K562 (cell line): ENCODE measurements around the gene CPED1. TPM values are rescaled to one million over a fixed set of nuclear protein-coding genes. Genes with fewer than 3 reads are reported as not detected.

Source experiments
- BRCA1 ChIP-seq, 2 experiments: fragments of 450-650 bp in 1 of 2; sonication (generic) in 1 of 2; formaldehyde crosslinking in 1 of 2; IDR thresholded peaks; 2 replicates each; pipeline versions ENCODE4 v1.5.0 to v1.6.1; 2017 to 2020; ENCODE audit warnings: mild to moderate bottlenecking in 1 of 2, missing genetic modification reagents in 1 of 2
- FOS ChIP-seq: IDR thresholded peaks from 3 replicates; pipeline ENCODE4 v1.6.1; 2011; ENCODE audit not compliant: insufficient read length; ENCODE audit errors: extremely low read depth
- JUNB ChIP-seq: fragments of 450-650 bp; formaldehyde crosslinking; conservative IDR thresholded peaks from 2 replicates; pipeline ENCODE4 v1.4.0; 2020; ENCODE audit warnings: mild to moderate bottlenecking
- MED1 ChIP-seq: sonication (generic); formaldehyde crosslinking; IDR thresholded peaks from 2 replicates; pipeline ENCODE4 v1.8.1; 2023; ENCODE audit warnings: missing genetic modification reagents, borderline replicate concordance
- NCOA2 ChIP-seq, 2 experiments: fragments of 450-650 bp; IDR thresholded peaks; 2 replicates each; pipeline ENCODE4 v1.6.1; 2018; ENCODE audit warnings: mild to moderate bottlenecking in 2 of 2, moderate library complexity in 1 of 2; ENCODE audit not compliant: partially characterized antibody in 2 of 2
- POLR2G ChIP-seq: fragments of 200-400 bp; formaldehyde crosslinking; IDR thresholded peaks from 2 replicates; pipeline ENCODE4 v1.6.1; 2017; ENCODE audit warnings: low read depth, mild to moderate bottlenecking, antibody characterized with exemption, low read length, moderate library complexity
- SP1 ChIP-seq: sonication (generic); formaldehyde crosslinking; IDR thresholded peaks from 2 replicates; pipeline ENCODE4 v1.8.1; 2022; ENCODE audit warnings: mild to moderate bottlenecking, missing genetic modification reagents
- THRA ChIP-seq: fragments of 450-650 bp; IDR thresholded peaks from 2 replicates; pipeline ENCODE4 v1.6.1; 2017; ENCODE audit warnings: mild to moderate bottlenecking, moderate library complexity
- ZKSCAN1 ChIP-seq: fragments of 150-350 bp; IDR thresholded peaks from 2 replicates; pipeline ENCODE4 v1.6.1; 2016; ENCODE audit warnings: low read depth, low read length
- ZNF280B ChIP-seq: fragments of 250-450 bp; sonication (Bioruptor Pico); IDR thresholded peaks from 2 replicates; pipeline ENCODE4 v1.5.1; 2021; ENCODE audit warnings: mild to moderate bottlenecking
- polyA plus RNA-seq, 8 experiments: library from polyadenylated mRNA; depleted of rRNA in 4 of 8; stranded (reverse) in 5 of 8; unstranded in 3 of 8; fragments of >200 nt; fragmentation: Nextera tagmentation in 2 of 8; fragmentation: Illumina TruSeq in 1 of 8; extraction: Ambion mirVana in 2 of 8; extraction: Trizol in 1 of 8; gene quantifications; 2 replicates each; pipeline versions ENCODE4 v1.2.1 to v1.2.3, GENCODE V29; 2011 to 2014; ENCODE audit warnings: inconsistent platforms in 1 of 8, missing spikeins in 1 of 8
- total RNA-seq, 7 experiments: library from RNA; depleted of rRNA in 6 of 7; stranded (reverse); fragments of >200 nt in 6 of 7; fragmentation: Illumina TruSeq in 2 of 7; extraction: Trizol in 2 of 7; gene quantifications; 2 replicates each; pipeline versions ENCODE4 v1.2.1 to v1.2.3, GENCODE V29; 2011 to 2021; ENCODE audit warnings: low replicate concordance in 1 of 7
- TF ChIP-seq, protein P1 (sequence below): fragments of 250-450 bp; sonication (Bioruptor Pico); IDR thresholded peaks from 2 replicates; pipeline ENCODE4 v1.5.0; 2021; ENCODE audit warnings: mild to moderate bottlenecking, moderate library complexity
- TF ChIP-seq, protein P2 (sequence below): fragments of 250-450 bp; sonication (Bioruptor Pico); IDR thresholded peaks from 2 replicates; pipeline ENCODE4 v1.5.0; 2021; ENCODE audit warnings: mild to moderate bottlenecking, borderline replicate concordance
- TF ChIP-seq, protein P3 (sequence below): fragments of 250-450 bp; sonication (Bioruptor Pico); IDR thresholded peaks from 2 replicates; pipeline ENCODE4 v1.9.0; 2021; ENCODE audit warnings: mild to moderate bottlenecking

Gene CPED1
- total and polyA plus RNA-seq, 9 of the 15 experiments (the other 6 are each of a cell fraction or from before 2014, with no cell fraction given), result 195 to 393 (median 290) TPM

DNA sequence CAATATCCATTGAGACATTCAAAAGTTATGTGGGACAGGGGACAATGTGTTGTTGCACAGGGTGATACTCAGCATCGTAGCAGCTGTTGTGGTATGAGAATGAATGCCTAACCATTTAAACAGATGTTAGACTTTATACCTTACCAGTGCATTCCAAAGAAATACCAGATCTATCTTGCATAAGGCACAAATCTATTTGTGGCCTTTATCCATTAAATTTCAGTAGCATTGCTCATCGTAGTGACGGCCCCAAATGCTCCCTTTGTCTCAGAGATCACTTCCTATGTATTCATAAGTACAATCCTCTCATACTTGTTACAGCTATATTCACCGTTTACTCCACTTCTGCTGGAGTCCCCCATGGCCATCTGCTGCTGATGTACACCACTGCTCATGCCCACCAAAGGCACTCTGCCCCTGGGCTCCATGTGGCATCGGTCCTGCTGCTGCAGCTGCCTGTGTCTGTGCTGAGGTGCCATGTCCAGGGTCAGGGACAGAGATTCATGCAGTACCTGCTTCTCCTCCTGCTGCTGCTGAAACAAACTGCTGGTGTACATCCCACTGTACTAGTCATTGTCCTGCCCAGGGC, 96.3 kb downstream of the CPED1 start (continued):
- no peak for TF ChIP-seq ZNF280B (CRISPR knock-in tag)
- TF ChIP-seq ZKSCAN1, result no peak
- TF ChIP-seq, protein P1, sequence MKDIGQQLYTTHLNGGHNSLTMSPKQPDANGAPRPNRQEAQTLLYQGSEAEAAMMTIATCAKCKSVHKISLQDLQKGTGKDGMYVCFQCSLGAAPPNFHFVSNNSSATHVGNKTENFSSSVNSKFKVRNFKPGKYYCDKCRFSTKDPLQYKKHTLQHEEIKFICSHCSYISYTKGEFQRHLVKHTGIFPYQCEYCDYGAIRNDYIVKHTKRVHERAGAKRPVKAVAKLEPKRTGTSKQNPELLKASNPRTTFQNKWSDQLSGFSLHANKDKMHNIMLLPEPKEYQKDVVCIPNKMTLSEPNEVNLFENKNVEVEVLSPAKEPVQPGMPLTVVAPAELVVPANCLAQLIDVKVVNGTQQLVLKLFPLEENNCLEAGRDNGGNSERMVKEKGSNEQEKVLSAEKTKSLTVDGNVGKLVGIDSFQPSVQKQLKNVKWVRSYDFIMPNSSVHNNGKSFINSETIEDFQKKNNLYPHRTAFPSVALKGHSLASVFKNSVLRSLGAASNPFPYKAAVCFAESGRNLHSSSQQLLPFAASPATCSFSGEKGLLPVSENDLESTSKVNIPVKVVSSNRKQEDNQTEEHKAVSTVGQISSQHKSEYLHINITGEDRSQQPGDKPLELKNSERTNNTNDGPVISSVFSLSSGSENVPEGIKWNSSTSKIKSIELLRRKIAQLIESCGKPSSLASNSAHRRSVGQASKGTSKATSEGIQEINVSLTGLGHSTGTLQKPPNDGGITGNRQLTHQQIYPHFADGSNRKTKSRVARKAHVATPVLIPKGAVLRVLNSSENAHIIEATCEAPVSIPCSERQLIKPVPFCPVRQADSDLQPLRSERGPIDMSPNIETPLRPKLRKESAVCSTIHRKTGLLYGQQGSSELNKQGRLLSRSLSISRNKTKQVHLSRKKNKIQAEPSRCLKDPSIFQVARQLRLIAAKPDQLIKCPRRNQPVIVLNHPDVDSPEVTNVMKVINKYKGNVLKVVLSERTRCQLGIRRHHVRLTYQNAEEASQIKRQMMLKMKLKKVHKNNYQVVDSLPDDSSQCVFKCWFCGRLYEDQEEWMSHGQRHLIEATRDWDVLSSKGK (CRISPR knock-in tag), result no peak
- no peak for TF ChIP-seq JUNB
- TF ChIP-seq NCOA2 (IDR thresholded peaks at IDR 0.05; ENCODE audit: partially characterized antibody in 2 of 2), result no peak
- no peak for TF ChIP-seq MED1 (CRISPR knock-in tag)
- TF ChIP-seq FOS, result no peak
- TF ChIP-seq POLR2G, result peak; percentile 75
- TF ChIP-seq, protein P2, sequence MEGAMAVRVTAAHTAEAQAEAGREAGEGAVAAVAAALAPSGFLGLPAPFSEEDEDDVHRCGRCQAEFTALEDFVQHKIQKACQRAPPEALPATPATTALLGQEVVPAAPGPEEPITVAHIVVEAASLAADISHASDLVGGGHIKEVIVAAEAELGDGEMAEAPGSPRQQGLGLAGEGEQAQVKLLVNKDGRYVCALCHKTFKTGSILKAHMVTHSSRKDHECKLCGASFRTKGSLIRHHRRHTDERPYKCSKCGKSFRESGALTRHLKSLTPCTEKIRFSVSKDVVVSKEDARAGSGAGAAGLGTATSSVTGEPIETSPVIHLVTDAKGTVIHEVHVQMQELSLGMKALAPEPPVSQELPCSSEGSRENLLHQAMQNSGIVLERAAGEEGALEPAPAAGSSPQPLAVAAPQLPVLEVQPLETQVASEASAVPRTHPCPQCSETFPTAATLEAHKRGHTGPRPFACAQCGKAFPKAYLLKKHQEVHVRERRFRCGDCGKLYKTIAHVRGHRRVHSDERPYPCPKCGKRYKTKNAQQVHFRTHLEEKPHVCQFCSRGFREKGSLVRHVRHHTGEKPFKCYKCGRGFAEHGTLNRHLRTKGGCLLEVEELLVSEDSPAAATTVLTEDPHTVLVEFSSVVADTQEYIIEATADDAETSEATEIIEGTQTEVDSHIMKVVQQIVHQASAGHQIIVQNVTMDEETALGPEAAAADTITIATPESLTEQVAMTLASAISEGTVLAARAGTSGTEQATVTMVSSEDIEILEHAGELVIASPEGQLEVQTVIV (CRISPR knock-in tag), result no peak
- TF ChIP-seq THRA, result no peak
- no peak for TF ChIP-seq BRCA1 (IDR thresholded peaks at IDR 0.05)
- no peak for TF ChIP-seq BRCA1 (CRISPR knock-in tag; IDR thresholded peaks at IDR 0.05)
- peak; percentile 17; the same call in 1 of the 2 replicates for TF ChIP-seq SP1 (CRISPR knock-in tag)
- TF ChIP-seq, protein P3, sequence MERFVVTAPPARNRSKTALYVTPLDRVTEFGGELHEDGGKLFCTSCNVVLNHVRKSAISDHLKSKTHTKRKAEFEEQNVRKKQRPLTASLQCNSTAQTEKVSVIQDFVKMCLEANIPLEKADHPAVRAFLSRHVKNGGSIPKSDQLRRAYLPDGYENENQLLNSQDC (CRISPR knock-in tag), result 0 out of 2 replicates have a peak, but pooled peaks have one; percentile 63
